NCI-H226 (cell line): ENCODE data around the gene KIAA2012.

ENCODE experiments used
- DNase-seq: peaks from one replicate; pipeline ENCODE4 v3.0.0-alpha.2; 2015

KIAA2012 gene

DNA sequence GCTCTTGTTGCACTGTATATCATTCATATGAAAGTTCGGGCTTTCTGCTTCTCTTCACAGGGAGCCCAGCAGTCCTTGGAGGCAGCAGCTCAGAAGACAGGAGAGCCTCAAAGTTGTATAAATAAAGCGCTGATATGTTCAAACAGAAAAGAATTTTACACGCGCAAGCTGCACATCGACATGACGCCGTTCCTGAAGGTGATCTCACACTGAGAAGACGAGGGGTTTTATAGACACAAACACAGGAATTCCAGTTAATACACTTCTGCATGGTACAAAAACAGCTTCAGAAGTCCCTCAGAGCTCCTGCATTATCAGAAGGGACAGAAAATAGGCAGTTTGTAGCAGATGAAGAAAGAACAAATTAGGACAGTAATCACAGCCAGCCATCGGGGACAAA, 81.6 kb downstream of the KIAA2012 start:
- no peak for DNase-seq

DNA sequence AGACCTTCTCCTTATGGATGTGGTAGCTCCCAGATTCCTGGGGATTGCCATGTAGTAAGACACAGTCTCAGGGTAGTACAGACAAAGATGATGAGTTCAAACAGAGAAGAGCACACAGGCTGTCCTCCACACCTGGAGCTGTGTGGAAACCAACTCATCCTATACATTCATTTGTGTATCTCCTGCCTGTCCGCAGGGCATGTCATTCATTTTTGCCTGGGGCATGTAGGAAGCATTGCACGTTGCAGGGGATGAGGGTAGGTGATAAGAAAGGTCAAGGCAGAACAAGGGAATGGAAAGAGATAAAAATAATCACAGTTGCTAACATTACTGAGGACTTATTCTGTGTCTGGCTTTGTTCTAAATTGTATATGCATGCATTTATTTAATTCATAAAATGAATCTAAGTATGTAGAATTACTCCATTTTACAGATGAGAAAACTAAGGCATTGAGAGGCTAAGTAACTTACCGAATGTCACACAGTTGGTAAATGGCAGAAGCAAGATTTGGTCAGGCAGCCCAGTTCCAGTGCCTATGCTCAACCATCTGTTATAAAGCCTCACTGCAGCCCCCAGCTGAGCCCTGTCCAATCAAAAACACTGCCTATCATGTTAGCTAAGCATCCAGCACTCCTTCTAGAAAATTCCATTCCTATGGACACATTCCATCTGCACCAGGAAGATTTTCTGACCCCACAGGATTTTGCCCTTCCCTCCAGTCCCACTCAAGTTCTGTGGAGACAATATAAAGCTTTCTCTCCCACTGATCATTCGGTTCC, 84.3 kb downstream of the KIAA2012 start:
- no peak for DNase-seq

DNA sequence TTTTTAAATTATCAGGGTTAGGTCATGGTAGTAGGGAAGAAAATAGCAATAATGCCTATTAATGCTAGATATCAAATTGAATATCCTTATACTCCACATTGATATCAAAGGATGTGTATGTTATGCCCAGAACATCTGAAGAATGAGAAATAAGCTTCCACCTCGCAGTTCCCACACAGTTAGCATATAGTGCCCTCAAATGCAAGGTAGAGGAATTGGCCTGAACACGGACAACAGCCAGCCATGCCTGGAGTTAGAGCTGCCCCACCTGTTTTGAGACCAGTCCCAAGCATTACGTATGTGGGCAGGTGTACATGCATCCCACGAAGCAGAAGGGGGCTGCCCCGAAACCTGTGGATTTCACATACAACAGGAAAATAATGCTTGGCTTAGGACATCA, 85.7 kb downstream of the KIAA2012 start:
- DNase-seq = no peak

DNA sequence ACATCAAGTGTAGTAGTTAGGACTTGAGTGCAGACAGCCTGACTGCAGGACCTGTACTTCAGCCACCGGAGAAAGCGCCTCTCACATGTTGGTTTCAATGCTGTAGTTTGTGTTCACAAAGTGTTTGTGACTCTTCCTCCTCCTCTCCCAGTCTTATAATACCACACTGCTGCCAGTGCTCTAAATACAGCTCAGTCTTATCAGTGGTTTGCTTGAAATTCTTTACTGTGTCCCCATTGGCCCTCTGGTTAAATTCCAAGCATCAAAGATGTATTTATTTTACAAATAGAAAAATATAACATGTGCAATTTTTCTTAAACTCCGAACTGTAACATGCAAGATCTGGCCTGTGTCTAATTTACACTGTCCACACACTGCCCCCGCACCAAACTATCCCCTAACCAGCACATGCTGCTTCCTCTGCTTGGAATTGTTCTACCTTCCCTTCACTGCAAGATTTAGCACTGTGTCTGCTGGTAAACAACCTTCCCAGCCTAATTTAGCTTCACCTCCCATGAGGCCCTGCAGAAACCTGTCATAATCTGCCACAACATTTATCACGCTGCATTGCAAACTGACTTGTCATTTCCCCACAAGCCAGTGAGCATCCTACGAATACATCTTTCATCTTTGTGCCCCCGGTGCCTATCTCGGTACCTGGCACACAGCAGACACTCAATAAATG, 88.2 kb downstream of the KIAA2012 start:
- peak; percentile 71 for DNase-seq

DNA sequence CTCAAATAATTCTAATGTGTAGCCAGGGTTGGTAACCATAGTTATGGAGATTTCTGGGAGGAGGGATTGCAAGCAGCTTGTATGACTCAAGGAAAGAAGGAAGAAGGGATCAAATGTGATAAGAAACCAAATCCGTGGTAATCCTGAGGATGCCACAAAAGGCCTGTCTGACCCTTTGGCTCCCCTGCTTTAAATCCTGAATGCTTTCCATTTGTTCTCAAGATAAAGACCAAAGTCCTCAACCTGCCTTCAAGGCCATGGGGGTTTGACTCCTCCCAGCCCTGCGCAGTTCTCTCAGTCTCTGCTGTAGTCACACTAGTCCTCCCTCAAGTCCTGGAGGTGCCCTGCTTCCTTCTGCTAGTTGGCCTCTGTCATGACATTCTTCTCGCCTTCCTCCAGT, 91.4 kb downstream of the KIAA2012 start:
- DNase-seq = peak; percentile 29

DNA sequence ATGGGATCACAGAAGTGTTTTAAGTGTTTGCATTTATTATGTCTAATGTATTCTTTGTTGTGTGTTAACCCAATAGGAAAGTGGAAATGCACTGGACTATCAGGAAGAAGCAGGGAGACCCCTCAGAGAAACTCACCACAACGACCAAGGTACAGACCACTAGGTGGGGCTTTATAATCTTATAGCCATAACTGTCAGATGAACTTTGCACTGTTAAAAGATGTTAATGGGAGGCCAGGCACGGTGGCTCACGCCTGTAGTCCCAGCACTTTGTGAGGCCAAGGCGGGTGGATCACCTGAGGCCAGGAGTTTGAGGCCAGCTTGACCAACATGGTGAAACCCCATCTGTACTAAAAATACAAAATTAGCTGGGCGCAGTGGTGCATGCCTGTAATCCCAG, 92.2 kb downstream of the KIAA2012 start:
- DNase-seq = no peak

DNA sequence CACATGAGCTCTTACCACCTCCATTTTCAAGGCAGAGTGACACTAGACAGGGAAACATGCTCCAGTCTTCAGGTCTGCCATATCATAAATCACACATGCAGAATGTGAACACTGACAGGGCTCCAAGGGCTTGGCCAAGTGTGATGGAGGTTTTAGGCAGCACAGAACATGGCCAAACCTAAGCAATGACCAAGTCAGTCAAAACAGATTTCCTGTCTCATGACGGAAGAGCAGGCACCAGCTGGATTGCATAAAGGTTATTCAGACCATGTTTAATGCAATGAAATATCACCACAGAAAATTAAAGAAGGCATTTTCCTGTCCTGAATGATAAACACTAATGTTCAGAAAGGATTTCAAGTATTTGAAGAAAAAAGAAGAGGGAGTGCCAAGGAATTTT, 92.9 kb downstream of the KIAA2012 start:
- no peak for DNase-seq

DNA sequence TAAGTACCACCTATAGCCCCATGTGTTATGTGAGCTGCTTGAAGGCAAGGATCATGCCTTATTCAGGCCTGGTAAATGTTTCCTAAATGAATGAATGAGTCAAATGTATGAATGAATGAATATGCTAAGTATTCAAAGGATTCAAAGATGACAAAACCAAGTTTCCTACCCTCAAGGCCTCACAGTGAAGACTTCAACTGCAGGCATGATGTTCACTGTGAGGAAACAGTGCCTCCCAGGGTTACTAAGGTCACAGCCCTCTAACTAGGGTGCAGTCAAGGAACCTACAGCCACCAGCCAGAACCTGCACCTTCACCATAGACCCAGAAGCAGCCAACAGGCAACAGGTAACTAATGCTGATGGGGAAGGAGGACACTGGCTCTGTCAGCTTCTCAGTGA, 96.1 kb downstream of the KIAA2012 start:
- no peak for DNase-seq

DNA sequence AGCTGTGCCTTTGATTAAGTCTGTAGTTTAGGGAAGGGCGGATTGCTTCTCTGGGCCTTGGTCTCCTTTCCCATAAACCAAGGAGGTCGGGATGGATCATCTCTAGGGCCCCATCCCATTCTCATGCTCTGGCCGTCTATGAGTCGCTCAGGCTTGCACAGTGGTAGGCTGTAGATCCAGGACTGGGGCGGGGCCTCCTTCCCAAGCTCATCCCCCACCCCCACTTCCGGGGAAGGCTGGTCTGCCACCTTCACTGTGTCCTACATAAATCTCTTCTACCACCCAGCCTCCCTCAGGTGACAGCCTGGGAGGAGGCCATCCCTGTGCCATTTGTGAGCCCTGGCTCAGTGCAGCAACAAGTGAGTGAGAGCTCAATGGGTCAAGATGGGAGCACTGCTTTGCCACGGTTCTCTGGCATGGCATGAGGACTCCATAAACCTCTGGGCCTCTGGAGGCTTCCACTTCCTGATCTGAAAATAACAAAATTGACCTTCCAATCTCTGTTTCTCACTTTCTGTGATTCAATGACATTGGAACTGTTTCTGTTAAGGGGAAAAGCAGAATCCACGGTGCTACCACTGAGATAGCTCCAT, 96.9 kb downstream of the KIAA2012 start:
- no peak for DNase-seq

DNA sequence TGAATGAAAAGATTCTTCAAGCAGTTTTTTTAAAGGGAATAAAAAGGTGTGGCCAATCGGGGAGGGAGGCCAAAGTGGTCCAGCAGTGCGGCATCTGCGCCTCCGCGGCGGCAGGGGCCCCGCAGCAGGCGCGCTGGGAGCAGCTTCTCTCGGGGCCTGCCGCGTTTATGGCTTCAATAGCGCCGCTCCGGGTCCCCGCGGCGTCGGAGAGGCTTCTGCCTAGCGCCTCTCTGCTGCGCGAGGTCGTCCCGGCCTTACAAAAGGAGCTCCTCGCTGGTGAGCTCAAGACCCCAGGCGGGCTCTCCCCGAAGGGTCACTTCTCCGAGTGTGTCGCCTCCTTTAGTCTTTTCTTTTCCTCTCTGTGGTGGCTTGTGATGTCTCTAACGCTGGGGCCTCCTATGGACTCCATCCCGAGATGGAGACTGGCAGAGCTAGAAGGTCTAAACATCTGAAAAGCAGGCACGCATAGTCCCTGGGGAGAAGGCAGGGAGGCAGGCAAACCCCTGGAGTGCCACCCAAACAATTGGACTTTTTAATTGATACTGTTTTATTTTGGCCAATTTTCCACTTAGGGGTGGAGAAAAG, 98.3 kb downstream of the KIAA2012 start:
- DNase-seq = no peak

DNA sequence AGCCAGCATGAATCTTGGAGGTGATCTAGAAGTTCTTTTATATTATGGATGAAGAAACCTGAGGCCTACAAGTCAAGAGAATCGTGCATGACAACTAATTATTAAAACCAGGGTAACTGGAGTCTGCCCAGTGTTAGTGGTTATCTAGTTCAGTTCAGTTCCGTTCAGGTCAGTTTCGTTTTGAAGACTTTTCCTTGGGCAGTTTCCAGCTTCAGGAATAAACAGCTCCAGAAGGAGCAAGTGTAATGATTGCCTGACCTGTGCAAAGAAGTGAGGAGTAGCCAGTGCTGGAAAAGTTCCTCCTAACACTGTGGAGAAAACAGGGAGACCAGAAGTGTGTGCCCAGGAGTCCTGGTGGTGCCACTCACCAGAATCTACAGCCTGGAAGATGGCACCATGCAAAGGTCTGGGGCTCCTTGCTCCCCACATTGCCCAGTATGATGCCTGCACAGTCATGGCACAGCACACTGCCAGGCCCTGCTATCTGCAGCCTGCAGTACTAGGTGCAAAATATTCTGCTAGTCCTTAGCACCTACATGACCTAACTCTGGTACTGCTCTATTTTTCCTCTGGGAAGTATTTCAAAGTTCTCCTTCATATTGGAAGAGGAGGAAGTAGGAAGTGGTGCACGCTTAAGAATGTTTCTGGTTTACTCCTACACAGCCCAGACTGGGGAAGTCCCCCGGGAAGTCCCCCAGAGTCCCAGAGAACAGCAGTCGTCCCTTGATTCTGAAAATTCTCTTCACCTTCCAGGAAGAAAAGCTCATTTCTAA, 99.6 kb downstream of the KIAA2012 start:
- no peak for DNase-seq

DNA sequence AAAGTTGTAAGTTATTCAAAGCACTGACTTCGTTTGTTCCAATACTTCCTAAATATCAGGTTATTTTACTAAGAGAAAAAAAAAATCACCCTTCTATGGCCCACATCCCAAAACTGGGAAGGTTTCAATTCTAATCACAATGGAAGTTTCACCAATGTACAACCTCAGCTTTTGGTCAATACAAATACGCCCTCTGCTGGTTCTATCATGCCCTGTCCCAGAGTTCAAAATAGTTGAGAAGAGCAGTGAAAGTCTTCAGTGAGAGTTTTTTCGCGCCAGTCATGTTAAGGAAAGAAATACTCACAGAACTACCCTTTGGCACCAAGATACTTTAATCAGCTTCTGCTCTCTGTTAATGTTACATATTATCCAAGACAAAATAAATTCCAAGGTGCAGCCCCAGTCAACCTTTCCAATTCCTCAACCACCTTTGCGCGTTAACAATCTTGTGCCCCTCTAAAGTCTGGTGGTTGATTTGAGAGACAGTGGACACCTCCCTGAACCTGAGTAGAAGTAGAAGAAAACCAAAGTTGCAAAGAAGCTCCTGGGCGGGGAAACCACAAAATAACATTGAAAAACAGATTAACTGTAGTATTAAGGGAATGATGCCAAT, 105.4 kb downstream of the KIAA2012 start:
- no peak for DNase-seq

DNA sequence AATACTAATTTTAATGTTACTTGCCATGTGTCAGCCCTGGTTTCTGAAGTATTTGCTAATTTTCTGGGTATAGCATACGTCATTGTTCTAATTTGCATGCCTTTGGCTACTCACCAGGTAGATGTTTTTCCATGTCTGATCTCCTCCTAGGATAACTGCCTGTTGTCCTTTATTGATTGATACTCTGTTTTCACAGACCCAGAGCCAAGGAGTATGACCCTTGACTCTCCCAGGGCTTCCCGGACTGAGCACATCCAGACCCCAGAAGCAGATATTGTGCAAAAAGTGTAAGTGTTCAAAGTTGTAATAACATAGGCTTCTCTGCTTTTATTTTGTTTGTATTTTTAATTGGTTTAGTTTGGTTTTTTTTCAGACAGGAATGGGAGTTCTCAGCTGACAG, 111.5 kb downstream of the KIAA2012 start:
- DNase-seq = no peak

DNA sequence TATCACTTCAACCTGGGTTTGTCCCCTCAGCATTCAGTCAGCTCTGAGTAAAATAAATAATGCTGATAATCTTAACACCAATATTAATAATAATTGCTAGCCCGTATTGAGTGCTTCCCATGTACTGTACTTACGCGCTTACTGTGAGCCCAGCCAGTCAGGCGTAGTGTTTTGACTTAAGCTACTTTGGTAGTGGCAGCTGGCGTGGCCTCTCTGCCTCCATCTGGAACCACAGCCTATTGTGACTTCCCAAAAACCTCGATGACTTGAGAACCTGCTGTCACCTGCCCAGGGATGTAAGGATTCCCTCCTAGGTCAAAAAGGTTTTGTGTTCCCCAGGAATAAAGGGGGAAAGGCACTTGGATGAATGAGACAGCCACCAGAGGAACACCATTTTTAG, 112.1 kb downstream of the KIAA2012 start:
- DNase-seq = no peak

DNA sequence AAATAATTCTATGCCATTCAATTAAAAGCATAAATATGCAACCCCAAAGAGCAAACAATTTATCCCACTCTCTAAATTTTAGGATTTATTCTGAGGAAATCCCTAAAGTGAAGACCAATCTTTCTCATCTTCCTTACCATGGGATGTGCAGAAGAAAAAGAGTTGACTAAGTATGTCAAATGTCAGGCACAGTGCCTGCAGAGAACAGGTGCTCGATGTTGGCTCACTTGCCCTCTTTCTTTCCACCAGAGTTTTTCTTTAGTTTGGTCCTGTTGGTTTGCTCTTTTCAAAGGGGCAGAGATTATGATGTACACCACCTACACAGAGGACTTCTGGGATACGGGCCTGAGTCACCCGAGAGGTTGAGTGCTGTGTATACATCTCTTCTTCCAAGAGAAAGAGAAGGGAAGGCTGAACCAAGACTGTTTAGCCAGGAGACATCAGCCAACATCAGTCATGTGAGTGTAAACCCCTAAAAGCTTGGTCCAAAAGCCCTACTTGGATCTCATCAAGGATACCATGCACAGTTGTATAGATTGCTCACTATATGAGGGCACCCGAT, 113.7 kb downstream of the KIAA2012 start:
- DNase-seq = no peak

DNA sequence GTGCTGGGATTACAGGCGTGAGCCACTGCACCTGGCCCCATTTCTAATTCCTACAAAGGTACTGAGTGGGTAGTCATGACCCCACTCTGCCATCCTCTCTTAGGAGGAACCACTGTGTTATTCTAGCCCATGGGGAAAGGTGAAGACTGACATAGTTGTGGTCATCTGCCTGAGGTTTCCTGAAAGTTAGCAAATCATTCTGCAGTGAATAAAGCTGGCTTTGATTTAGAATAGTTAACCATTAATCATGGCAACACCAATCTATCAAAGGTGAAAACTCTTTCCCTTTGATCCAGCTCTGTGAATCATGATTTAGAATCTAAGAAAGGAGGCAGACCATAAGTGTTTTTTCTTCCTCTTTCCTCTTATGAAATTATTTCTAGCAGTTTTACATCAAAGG, 114.5 kb downstream of the KIAA2012 start:
- DNase-seq = no peak

DNA sequence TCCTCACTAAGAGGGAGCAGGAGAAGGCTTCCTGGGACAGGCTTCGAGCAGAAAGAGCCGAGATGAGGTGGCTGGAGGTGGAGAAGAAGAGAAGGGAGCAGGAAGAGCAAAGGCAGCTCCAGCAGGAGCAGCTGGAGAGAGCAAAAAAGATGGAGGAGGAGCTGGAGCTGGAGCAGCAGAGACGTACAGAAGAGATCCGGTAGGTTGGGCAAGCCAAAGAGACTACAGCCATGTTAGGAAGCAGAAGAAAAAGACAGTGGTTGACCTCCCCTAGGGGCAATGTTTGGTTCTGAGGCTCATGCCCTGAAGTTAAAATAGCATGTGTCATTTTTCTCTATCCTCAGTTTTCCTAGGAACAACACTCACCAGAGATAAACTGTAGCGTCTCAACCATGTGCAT, 120.2 kb downstream of the KIAA2012 start:
- DNase-seq = no peak

DNA sequence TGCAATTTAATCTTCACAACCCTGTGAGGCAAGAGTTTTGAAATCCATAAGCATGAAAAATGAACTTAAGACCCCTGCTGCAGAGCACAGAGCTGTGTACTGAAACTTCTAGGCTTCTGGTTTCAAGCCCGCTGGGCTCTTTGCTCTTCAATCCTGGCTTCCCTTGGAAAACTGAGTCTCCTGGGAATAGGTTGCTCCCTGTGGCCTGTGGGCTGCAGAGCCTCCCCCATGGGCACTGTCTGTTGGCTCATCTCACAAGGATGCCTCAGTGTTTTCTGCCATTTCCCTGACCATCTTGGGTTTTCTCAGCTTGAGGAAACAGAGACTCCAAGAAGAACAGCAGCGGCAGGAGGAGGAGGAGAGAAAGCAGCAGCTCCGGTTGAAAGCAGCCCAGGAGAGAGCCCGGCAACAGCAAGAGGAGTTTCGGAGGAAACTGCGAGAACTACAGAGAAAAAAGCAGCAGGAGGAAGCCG, 120.9 kb downstream of the KIAA2012 start:
- no peak for DNase-seq

DNA sequence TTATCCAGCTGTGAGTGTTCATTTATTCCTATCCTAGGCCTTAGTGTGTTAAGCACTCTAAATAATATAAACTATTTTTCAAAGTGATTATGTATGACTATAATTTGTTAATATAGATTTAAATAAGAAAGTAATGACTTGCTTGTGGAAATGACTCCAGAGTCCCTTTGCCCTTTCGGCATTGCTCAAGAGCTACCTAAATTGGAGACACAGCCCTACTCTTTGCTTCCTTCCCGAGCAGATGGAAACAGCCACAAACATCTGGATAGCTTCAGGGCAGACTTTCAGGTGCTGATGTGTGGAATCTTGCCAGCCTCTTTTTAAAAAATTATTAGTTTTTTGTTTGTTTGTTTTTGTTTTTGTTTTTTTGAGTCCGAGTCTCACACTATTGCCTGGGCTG, 121.4 kb downstream of the KIAA2012 start:
- no peak for DNase-seq

DNA sequence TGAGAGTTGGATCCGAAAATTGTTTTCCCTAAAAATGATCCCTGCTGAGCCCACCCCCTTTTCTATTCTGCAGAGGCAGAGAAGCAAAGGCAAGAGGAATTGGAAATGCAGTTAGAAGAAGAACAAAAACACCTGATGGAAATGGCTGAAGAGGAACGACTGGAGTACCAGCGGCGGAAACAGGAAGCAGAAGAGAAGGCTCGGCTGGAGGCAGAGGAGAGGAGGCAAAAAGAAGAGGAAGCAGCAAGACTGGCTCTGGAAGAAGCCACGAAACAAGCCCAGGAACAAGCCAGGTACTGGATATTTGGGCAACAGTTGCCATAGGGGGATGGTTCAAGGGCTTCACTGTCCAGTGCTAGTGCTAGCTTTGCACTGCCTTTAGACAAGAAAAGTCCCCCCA, 123.7 kb downstream of the KIAA2012 start:
- DNase-seq = no peak

DNA sequence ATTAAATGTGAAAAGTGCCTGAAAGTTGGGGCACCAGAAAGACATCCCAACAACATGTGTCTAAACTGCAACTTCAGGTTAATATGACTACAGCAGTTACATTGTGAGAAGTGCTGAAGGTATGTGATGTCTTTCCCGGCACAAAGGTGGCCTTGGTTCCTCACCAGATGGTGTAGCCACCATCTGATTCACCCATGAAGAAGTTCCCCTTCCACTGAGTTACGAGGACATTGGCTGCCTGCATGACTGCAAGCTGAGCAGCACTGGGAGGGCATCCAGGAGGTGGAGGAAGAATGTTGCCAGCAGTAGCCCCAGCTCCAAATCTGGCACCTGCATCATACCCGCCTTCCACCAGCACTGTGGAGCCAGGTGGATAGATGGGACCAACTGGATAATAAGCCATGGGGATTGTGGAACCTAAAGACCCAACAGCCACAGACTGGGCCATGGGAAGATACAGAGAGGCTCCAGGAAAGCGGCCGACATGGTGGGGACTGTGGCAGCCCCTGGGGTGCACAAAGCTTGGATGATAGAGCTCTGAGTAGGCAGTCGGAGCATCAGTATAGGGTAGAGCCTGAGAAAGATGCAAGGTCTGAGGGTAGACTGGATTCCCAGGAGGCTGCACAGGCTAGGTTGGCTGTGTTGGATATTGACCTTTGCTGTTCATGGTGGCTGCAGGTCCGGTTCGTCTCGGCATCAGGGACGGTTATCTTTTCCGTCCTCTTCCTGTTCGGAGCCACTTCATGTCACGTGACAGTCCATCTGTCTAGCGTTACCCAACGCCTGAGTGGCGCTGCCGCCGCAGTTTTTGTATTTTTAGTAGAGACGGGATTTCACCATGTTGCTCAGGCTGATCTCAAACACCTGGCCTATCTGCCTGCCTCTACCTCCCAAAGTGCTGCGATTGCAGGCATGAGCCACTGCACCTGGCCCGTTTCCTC, 128.4 kb downstream of the KIAA2012 start:
- DNase-seq = no peak
